Astrocyte (in vitro differentiated cells and primary cell): ENCODE results near the gene SETDB2. TPM values are rescaled to one million over a fixed set of nuclear protein-coding genes. Genes with fewer than 3 reads are reported as not detected.

Experiments used
- DNase-seq: peaks from one replicate; pipeline ENCODE4 v3.0.0-alpha.2; 2010; ENCODE audit warnings: low read depth
- FAIRE-seq: peaks from 2 replicates; lab custom pipeline; 2011; peaks lifted over from hg19 to GRCh38; lab: Jason Lieb, UNC
- H2AFZ ChIP-seq: 2 replicates; pipeline ENCODE4 v1.6.0; 2012; ENCODE audit warnings: low read depth, low read length, inconsistent platforms
- H3K27ac ChIP-seq: 2 replicates; pipeline ENCODE4 v1.5.1; 2011; ENCODE audit warnings: low read depth, low read length, inconsistent platforms
- H3K27me3 ChIP-seq: 2 replicates; pipeline ENCODE4 v1.6.0; 2011; ENCODE audit warnings: low read length, inconsistent platforms; ENCODE audit not compliant: insufficient read depth
- H3K36me3 ChIP-seq: 2 replicates; pipeline ENCODE4 v1.5.1; 2011; ENCODE audit warnings: low read length, inconsistent platforms; ENCODE audit not compliant: insufficient read depth
- H3K4me1 ChIP-seq: 2 replicates; pipeline ENCODE4 v1.5.1; 2011; ENCODE audit warnings: low read length, inconsistent platforms; ENCODE audit not compliant: insufficient read depth
- H3K4me2 ChIP-seq: 2 replicates; pipeline ENCODE4 v1.6.0; 2012; ENCODE audit warnings: low read length, inconsistent platforms
- H3K4me3 ChIP-seq: 2 replicates; pipeline ENCODE4 v1.5.1; 2011; ENCODE audit warnings: low read depth, mild to moderate bottlenecking, low read length, inconsistent platforms; ENCODE audit not compliant: insufficient read depth
- H3K79me2 ChIP-seq: 2 replicates; pipeline ENCODE4 v1.6.0; 2012; ENCODE audit warnings: mild to moderate bottlenecking, low read length, inconsistent platforms; ENCODE audit not compliant: insufficient read depth
- H3K9ac ChIP-seq: 2 replicates; pipeline ENCODE4 v1.6.0; 2012; ENCODE audit warnings: mild to moderate bottlenecking, low read length, inconsistent platforms
- H3K9me3 ChIP-seq: 2 replicates; pipeline ENCODE4 v1.5.1; 2012; ENCODE audit warnings: low read depth, mild to moderate bottlenecking, low read length, inconsistent platforms; ENCODE audit not compliant: insufficient read depth
- H4K20me1 ChIP-seq: 2 replicates; pipeline ENCODE4 v1.6.0; 2012; ENCODE audit warnings: low read length, inconsistent platforms; ENCODE audit not compliant: insufficient read depth
- H3K27ac Mint-ChIP-seq: one replicate; pipeline ENCODE4 v1.8.0; 2021; ENCODE audit warnings: mild to moderate bottlenecking, mixed read lengths; ENCODE audit not compliant: unreplicated experiment
- H3K27me3 Mint-ChIP-seq: one replicate; pipeline ENCODE4 v1.8.0; 2021; ENCODE audit warnings: low read depth, mixed read lengths; ENCODE audit not compliant: unreplicated experiment
- H3K36me3 Mint-ChIP-seq: one replicate; pipeline ENCODE4 v1.8.0; 2021; ENCODE audit warnings: low read depth, mixed read lengths; ENCODE audit not compliant: unreplicated experiment
- H3K4me1 Mint-ChIP-seq: one replicate; pipeline ENCODE4 v1.8.0; 2021; ENCODE audit warnings: low read depth, mixed read lengths; ENCODE audit not compliant: unreplicated experiment
- H3K4me3 Mint-ChIP-seq: one replicate; pipeline ENCODE4 v1.8.0; 2021; ENCODE audit warnings: mild to moderate bottlenecking, moderate library complexity, mixed read lengths; ENCODE audit not compliant: unreplicated experiment
- H3K9me3 Mint-ChIP-seq: one replicate; pipeline ENCODE4 v1.8.0; 2021; ENCODE audit warnings: mild to moderate bottlenecking, mixed read lengths; ENCODE audit not compliant: unreplicated experiment
- CTCF ChIP-seq: IDR thresholded peaks from 2 replicates; pipeline ENCODE4 v1.5.1; 2011; ENCODE audit warnings: low read depth, mild to moderate bottlenecking, inconsistent platforms, low read length, moderate library complexity; ENCODE audit not compliant: insufficient read depth
- EZH2 ChIP-seq: IDR thresholded peaks from 2 replicates; pipeline ENCODE4 v1.6.1; 2012; ENCODE audit warnings: mild to moderate bottlenecking, low read length, inconsistent platforms; ENCODE audit not compliant: insufficient read depth
- total RNA-seq: library from RNA; stranded (reverse); gene quantifications from 2 replicates; pipeline ENCODE4 v1.2.1, GENCODE V29; 2021

Gene SETDB2
- total RNA-seq, 1 donor from 2014 or later: 5.8 TPM

GRCh38 chr13:49411353-49411752, 32.7 kb upstream of the SETDB2 start:
- H3K36me3 ChIP-seq: no peaks in the 10 kb centered on the region
- no peak overlapping the region for H3K9ac ChIP-seq
- peaks cover 2% of the 10 kb centered on the region for H3K36me3 Mint-ChIP-seq
- H3K4me1 Mint-ChIP-seq: peaks cover 4% of the 10 kb centered on the region
- no peak overlapping the region for H3K4me2 ChIP-seq
- H4K20me1 ChIP-seq: no peaks in the 10 kb centered on the region
- no peak overlapping the region for H3K27ac ChIP-seq
- FAIRE-seq (no peak), DNase-seq (no peak)
- no peaks in the 10 kb centered on the region for H3K27me3 Mint-ChIP-seq
- no peak overlapping the region for H2AFZ ChIP-seq
- TF ChIP-seq EZH2: no peak
- no peak for TF ChIP-seq CTCF
- no peak overlapping the region for H3K4me3 Mint-ChIP-seq
- no peaks in the 10 kb centered on the region for H3K9me3 Mint-ChIP-seq
- H3K27me3 ChIP-seq: no peaks in the 10 kb centered on the region
- H3K79me2 ChIP-seq: no peaks in the 10 kb centered on the region
- no peak overlapping the region for H3K4me3 ChIP-seq
- no peaks in the 10 kb centered on the region for H3K9me3 ChIP-seq
- H3K4me1 ChIP-seq: no peaks in the 10 kb centered on the region
- no peak overlapping the region for H3K27ac Mint-ChIP-seq

GRCh38 chr13:49412749-49413148, 31.3 kb upstream of the SETDB2 start:
- Mint-ChIP-seq H3K4me1 (peaks cover 4% of the 10 kb centered on the region), H3K4me3 (no peak overlapping the region), H3K27ac (no peak overlapping the region), H3K9me3 (no peaks in the 10 kb centered on the region), H3K36me3 (peaks cover 2% of the 10 kb centered on the region), H3K27me3 (no peaks in the 10 kb centered on the region)
- H3K9ac ChIP-seq: no peak overlapping the region
- no peak overlapping the region for H3K4me2 ChIP-seq
- no peak for FAIRE-seq
- no peak overlapping the region for H3K27ac ChIP-seq
- H2AFZ ChIP-seq: no peak overlapping the region
- H3K4me3 ChIP-seq: no peak overlapping the region
- H4K20me1 ChIP-seq: no peaks in the 10 kb centered on the region
- H3K36me3 ChIP-seq: no peaks in the 10 kb centered on the region
- H3K9me3 ChIP-seq: no peaks in the 10 kb centered on the region
- H3K4me1 ChIP-seq: no peaks in the 10 kb centered on the region
- H3K27me3 ChIP-seq: no peaks in the 10 kb centered on the region
- TF ChIP-seq CTCF (no peak), EZH2 (no peak)
- H3K79me2 ChIP-seq: no peaks in the 10 kb centered on the region
- no peak for DNase-seq

GRCh38 chr13:49417161-49417560, 26.9 kb upstream of the SETDB2 start:
- H3K9ac ChIP-seq: no peak overlapping the region
- H3K79me2 ChIP-seq: no peaks in the 10 kb centered on the region
- no peaks in the 10 kb centered on the region for H4K20me1 ChIP-seq
- no peak overlapping the region for H3K4me2 ChIP-seq
- no peak overlapping the region for H3K27ac ChIP-seq
- H3K9me3 Mint-ChIP-seq: no peaks in the 10 kb centered on the region
- no peak overlapping the region for H3K27ac Mint-ChIP-seq
- H3K4me3 Mint-ChIP-seq: no peak overlapping the region
- H3K36me3 Mint-ChIP-seq: peaks cover 2% of the 10 kb centered on the region
- H3K9me3 ChIP-seq: no peaks in the 10 kb centered on the region
- no peaks in the 10 kb centered on the region for H3K36me3 ChIP-seq
- peaks cover 22% of the 10 kb centered on the region for H3K4me1 Mint-ChIP-seq
- no peak for FAIRE-seq
- no peaks in the 10 kb centered on the region for H3K27me3 Mint-ChIP-seq
- DNase-seq: no peak
- no peaks in the 10 kb centered on the region for H3K27me3 ChIP-seq
- peaks cover 2% of the 10 kb centered on the region for H3K4me1 ChIP-seq
- TF ChIP-seq CTCF (no peak), EZH2 (no peak)
- no peak overlapping the region for H2AFZ ChIP-seq
- H3K4me3 ChIP-seq: no peak overlapping the region
